Lung (tissue), 12 donors: ENCODE results near the gene TNKS1BP1. TPM values are rescaled to one million over a fixed set of nuclear protein-coding genes. Genes with fewer than 3 reads are reported as not detected.

Experiments used
- ATAC-seq: fragments of 200-7000 bp; cut with Tn5 transposase; one replicate; pipeline ENCODE4 v1.9.1; 2020; ENCODE audit warnings: moderate number of reproducible peaks; ENCODE audit not compliant: insufficient read depth, low FRiP score
- DNase-seq, 3 donors: peaks; one replicate each; pipeline ENCODE4 v3.0.0-alpha.2; 2013 to 2017
- H3K27ac ChIP-seq, 2 donors: one replicate each; pipeline ENCODE4 v1.5.1; 2013; ENCODE audit warnings: mild to moderate bottlenecking in 2 of 2, moderate library complexity in 2 of 2, control low read depth in 1 of 2, inconsistent platforms in 1 of 2, low read depth in 1 of 2, low read length in 1 of 2
- H3K27me3 ChIP-seq, 3 donors: one replicate each; pipeline ENCODE4 v1.5.1; 2013; ENCODE audit warnings: low read length in 2 of 3; ENCODE audit not compliant: control insufficient read depth in 3 of 3, insufficient read depth in 3 of 3
- H3K36me3 ChIP-seq, 4 donors: one replicate each; pipeline ENCODE4 v1.5.1; 2013; ENCODE audit warnings: low read length in 4 of 4, mild to moderate bottlenecking in 1 of 4, moderate library complexity in 1 of 4; ENCODE audit not compliant: control insufficient read depth in 4 of 4, insufficient read depth in 4 of 4
- H3K4me1 ChIP-seq, 5 donors: one replicate each; pipeline ENCODE4 v1.5.1; 2013; ENCODE audit warnings: low read length in 5 of 5, mild to moderate bottlenecking in 2 of 5, moderate library complexity in 1 of 5; ENCODE audit not compliant: control insufficient read depth in 5 of 5, insufficient read depth in 5 of 5
- H3K4me3 ChIP-seq: one replicate; pipeline ENCODE4 v1.5.1; 2013; ENCODE audit warnings: mild to moderate bottlenecking, control low read depth, moderate library complexity
- H3K9ac ChIP-seq, 2 donors: one replicate each; pipeline ENCODE4 v1.5.1; 2013; ENCODE audit warnings: low read length in 2 of 2, control low read depth in 1 of 2; ENCODE audit not compliant: insufficient read depth in 1 of 2
- H3K9me3 ChIP-seq, 4 donors: one replicate each; pipeline ENCODE4 v1.5.1; 2013; ENCODE audit warnings: low read length in 3 of 4, mild to moderate bottlenecking in 1 of 4, moderate library complexity in 1 of 4; ENCODE audit not compliant: control insufficient read depth in 4 of 4, insufficient read depth in 3 of 4
- CTCF ChIP-seq: IDR thresholded peaks from 2 replicates; pipeline ENCODE4 v1.5.1; 2012; ENCODE audit warnings: mild to moderate bottlenecking; ENCODE audit errors: control extremely low read depth, extremely low read depth
- WGBS, 2 donors: extraction: QIAGEN DNeasy Blood & Tissue Kit; methylation state at CpG; one replicate each; pipeline ENCODE4 v1.1.7; 2013; 5-methylcytosine and 5-hydroxymethylcytosine counted together
- polyA plus RNA-seq, 2 donors: library from polyadenylated mRNA; stranded (reverse); fragments of 200-250 nt; gene quantifications; one replicate each; pipeline ENCODE4 v1.2.1, GENCODE V29; 2013
- total RNA-seq, 2 donors: library from RNA; depleted of rRNA in 1 of 2; stranded (reverse); fragments of >200 nt in 1 of 2; gene quantifications; one replicate each; pipeline ENCODE4 v1.2.1, GENCODE V29; 2014 to 2021
- donor health status: control.
- donor health status: control.
- donor health status: Bipolar disorder and iron deficiency.
- donor health status: healthy.
- donor health status: DM: yes; HTN: yes; CAD: no.

TNKS1BP1 gene
- total and polyA plus RNA-seq, 4 donors = 87.0 to 220 (median 139) TPM

- ATAC-seq (no peak), DNase-seq (no peak)
- 88 to 92% methylated on average over 10 of the region's 10 CpGs for WGBS, 2 donors
- Histone ChIP-seq H3K9ac (no peak overlapping the region), H3K27me3 (no peaks in the 10 kb centered on the region), H3K9me3 (no peaks in the 10 kb centered on the region), H3K4me3 (no peak overlapping the region), H3K4me1 (peaks cover 3 to 52% (median 35%) of the 10 kb centered on the region in 5 donors), H3K36me3 (peaks cover 0 to 66% (median 54%) of the 10 kb centered on the region in 4 donors), H3K27ac (peak overlapping the region in 1 of 2 donors; percentile 63)
- TF ChIP-seq CTCF = no peak
These were observed 12.2 kb downstream of the TNKS1BP1 start for GRCh38 chr11:57312511-57313021.

GRCh38 chr11:57311109-57311936 lies 13.4 kb downstream of the TNKS1BP1 start:
- Histone ChIP-seq H3K9ac (peak overlapping the region in 1 of 2 donors; percentile 60), H3K4me1 (peaks cover 3 to 40% (median 23%) of the 10 kb centered on the region in 5 donors), H3K27me3 (no peaks in the 10 kb centered on the region), H3K9me3 (no peaks in the 10 kb centered on the region), H3K27ac (peak overlapping the region; percentile 70 to 85), H3K36me3 (peaks cover 0 to 58% (median 45%) of the 10 kb centered on the region in 4 donors), H3K4me3 (peak overlapping the region; percentile 48)
- ATAC-seq (peak; percentile 91), DNase-seq (peak; percentile 88 to 90 (median 88))
- TF ChIP-seq CTCF = no peak
- 1 to 3% methylated on average over 26 to 31 of the region's 31 CpGs for WGBS, 2 donors

GRCh38 chr11:57310630-57311086 lies 14.1 kb downstream of the TNKS1BP1 start:
- 38 to 55% methylated on average over 6 of the region's 6 CpGs for WGBS, 2 donors
- Histone ChIP-seq H3K4me1 (peaks cover 3 to 34% (median 16%) of the 10 kb centered on the region in 5 donors), H3K27me3 (no peaks in the 10 kb centered on the region), H3K27ac (peak overlapping the region; percentile 30 to 85), H3K36me3 (peaks cover 0 to 54% (median 41%) of the 10 kb centered on the region in 4 donors), H3K9ac (peak overlapping the region in 1 of 2 donors; percentile 62), H3K4me3 (peak overlapping the region; percentile 48), H3K9me3 (no peaks in the 10 kb centered on the region)
- ATAC-seq = no peak
- peak; percentile 53 to 88 (median 82) for DNase-seq
- TF ChIP-seq CTCF = no peak
